Measurements from ENCODE around the gene STARD3.
"Not testable (repeated sequence)": the region's sequence is repeated elsewhere in the genome, so short reads cannot be mapped to it uniquely, and the experiment has no call there.

STARD3 gene

GRCh38 chr17:39636927-39637736 lies at the start of gene STARD3:
STARD3 (plus strand) TSS chr17:39637144; CDS start chr17:39653532, 16,388 bp downstream.
- DNase-seq, result peak; percentile 95

DNA sequence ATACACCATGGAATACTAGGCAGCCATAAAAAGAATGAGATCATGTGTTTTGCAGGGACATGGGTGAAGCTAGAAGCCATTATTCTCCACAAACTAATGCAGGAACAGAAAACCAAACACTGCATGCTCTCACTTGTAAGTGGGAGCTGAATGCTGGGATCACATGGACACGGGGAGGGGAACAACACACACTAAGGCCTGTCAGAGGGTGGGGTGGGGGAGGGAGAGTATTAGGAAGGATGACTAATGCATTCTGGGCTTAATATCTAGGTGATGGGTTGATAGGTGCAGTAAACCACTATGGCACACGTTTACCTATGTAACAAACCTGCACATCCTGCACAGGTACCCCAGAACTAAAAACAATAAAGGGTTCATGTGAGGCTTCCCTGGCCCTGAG lies 46.8 kb upstream of the STARD3 start:
- DNase-seq, result not testable (repeated sequence)

GRCh38 chr17:39591958-39592954 lies 44.7 kb upstream of the STARD3 start:
- peak in 1 of 2 experiments; percentile 43 for DNase-seq

- DNase-seq, result no peak
Measured at GRCh38 chr17:39593371-39593770, 43.6 kb upstream of the STARD3 start.

- no peak for DNase-seq
Measured at GRCh38 chr17:39595294-39595693, 41.6 kb upstream of the STARD3 start.

DNA sequence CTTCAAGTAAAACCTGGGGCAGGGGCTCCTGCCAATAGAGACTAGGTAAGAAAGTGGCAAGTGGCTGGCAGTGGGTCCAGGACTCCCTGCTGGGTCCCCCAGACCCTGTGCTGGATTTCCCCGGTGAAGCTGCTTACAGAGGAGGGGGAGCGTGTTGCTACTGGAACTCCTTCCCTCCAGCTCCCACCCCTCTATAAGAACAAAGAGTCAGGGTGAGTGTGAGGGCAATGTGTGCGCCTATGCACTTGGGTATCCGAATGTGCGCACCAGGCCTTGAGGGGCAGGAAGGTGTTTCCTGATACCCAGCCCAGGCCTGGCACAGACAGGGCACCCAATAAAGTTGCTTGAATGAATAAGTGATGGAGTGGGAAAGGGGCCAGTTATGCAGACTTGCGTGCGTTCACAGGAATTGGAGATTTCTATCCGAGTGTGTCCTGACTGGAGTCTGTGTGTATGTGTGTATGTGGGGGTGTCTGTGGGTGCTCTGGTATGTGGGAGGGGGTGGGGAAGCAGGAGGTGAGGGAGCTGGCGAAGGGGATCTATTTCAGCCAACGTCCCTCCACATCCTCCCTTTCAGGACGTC lies 40.9 kb upstream of the STARD3 start:
- DNase-seq, result no peak

DNA sequence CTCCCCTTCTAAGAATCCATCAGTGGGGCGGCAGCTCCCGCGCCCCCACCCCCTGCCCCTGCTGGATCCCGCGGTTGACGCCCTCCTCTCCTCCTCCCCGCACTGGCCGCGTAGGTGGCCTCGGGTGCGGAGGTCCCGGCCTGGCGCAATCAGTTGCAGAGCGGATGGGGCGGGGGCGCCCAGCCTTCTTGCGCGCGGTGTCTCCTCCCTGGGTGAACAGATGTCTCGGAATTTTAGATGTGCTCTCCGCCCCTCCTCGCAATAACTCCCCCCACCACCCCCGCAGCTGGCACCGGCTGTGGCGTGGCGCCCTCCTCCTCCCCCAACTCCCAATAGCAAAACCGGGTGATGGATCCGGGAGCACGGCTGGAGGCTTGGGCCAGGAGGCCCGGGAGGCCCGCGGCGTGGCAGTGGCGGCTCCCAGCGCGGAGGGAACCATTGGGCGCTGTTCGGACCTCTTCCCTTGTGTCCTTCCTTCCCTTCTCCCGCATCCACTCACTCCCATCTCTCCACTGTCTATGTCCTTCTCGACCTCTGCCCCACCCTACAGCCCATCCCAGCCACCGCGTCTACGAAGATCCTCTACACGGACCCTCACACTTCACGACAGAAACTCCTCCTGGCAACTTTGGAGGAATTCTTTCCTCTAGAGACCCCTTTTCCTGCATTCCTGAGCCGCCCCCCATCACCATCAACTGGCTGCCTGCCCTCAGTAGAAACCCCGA lies 40.2 kb upstream of the STARD3 start:
- DNase-seq, result no peak

DNA sequence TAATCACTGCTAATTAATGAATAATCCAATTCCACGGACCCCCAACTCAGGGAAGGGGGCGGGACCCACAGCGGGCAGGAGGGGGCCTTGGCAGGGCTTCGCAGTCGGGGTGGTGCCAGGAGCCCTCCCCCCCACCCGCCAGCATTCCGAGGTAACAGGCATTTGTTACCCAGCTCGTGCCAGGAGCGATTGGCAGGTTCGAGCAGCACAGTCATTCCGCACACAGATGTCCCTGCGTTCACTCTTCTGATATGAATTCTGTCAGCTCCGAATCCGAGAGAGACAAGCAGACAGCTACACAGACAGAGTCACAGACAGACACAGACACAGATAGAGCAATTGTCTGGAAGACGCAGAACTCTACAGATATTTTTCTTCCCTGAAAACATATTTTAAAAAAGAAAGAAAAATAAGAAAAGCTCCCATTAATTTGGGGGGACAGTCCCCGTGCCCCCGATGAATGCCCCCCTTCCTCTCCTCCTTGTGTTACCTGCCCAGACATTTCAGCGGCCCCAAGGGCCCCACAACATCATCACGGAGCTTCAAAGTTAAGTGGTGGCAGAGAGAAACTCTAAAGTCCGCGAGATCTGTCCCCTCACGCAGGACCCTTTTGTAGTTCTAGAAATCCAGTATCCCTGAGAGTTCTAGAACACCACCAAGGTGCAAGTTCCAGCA lies 39.4 kb upstream of the STARD3 start:
- no peak for DNase-seq

GRCh38 chr17:39598047-39598481 lies 38.9 kb upstream of the STARD3 start:
- DNase-seq, result no peak

GRCh38 chr17:39598630-39599003 lies 38.3 kb upstream of the STARD3 start:
- DNase-seq, result no peak

GRCh38 chr17:39599004-39599664 lies 37.8 kb upstream of the STARD3 start:
- DNase-seq, result no peak

GRCh38 chr17:39599665-39600231 lies 37.2 kb upstream of the STARD3 start:
- DNase-seq, result no peak

DNA sequence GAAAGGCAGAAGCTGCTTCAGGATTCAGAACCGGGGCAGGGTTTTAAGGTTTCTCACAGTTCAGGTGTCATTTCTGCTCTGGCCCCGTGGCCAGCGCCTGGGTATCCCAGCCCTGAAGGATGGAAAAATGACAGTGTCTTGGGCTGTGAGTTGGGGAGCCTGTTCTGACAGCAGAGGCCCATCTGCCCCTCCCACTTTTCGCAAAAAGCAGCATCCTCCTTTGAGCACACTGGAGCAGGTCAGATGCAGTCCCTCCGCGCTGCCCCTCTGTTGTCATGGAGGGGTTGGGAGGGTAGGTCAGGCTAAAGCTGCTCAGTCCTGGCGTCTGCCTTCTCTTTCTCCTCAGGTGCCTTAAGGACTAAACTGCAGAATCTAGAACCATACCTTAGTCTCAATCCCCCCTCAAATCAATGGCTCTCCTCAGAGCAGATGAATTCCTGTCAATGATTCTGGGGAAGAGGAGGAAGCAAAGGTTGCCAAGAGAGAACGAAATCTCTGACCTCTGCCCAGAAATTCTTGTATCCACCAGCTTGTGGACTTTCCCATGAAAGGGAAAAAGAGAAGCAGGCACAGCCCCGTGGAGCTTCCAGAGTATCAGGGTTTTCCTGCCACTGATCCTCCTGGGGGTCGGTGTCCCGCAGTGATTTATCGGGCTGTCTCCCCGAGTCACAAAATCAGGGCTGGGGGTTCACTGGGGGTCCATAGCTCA lies 36.5 kb upstream of the STARD3 start:
- no peak for DNase-seq

- DNase-seq, result no peak
Measured at GRCh38 chr17:39600997-39601597, 35.8 kb upstream of the STARD3 start.

GRCh38 chr17:39601758-39602532 lies 35.0 kb upstream of the STARD3 start:
- DNase-seq, result no peak

DNA sequence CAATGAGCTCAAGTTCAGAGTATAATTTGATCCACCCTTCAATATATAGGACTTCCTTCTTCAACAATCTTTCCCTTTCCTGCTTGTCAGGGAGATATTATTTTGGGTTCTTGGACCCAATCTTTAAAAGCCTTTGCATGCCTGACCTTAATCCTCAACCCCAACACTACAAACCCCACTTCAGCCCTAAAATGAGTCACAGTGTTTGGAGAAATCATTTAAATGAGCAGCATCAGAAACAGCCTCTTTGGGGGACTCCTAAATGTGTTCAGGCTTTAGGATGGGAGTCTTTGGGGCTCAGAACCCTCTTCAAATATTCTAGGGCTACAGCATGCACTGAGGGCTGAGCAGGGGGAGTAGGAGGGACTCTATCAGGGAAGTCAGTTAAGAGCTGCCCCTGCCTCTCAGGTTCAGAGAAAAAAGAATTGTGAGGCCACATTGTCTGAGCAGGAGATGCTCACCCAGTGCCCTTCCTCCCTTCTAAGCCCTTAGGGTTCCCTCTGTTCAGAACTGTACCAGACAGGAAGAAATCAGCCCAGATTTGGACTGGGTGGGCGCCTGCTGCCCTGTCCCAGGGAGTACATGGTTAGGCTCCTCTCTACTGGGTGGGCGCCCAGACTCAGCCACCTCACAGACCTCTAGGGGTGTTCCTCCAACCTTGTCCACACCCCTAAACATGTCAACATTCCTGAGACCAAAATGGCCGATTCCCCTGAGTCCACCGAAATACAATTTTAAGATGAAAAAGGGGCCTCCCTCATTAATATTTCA lies 34.2 kb upstream of the STARD3 start:
- no peak for DNase-seq

GRCh38 chr17:39603304-39604016 lies 33.5 kb upstream of the STARD3 start:
- DNase-seq, result no peak

All from activated CD4-positive, alpha-beta T cell treated with anti-CD3 and anti-CD28 coated beads, Interleukin-2, amount 50 U/mL, for 48 hours (primary cell).